Kasumi-1 (cell line): ENCODE results near the gene AGTRAP.

ENCODE experiments used
- DNase-seq, 2 experiments: peaks; one replicate each; lab custom pipeline; 2025; lab: John Stamatoyannopoulos, UW

AGTRAP gene

DNA sequence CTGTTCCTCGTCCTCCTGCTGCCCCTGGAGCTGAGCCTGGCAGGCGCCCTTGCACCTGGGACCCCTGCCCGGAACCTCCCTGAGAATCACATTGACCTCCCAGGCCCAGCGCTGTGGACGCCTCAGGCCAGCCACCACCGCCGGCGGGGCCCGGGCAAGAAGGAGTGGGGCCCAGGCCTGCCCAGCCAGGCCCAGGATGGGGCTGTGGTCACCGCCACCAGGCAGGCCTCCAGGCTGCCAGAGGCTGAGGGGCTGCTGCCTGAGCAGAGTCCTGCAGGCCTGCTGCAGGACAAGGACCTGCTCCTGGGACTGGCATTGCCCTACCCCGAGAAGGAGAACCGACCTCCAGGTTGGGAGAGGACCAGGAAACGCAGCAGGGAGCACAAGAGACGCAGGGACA, 29.6 kb upstream of the AGTRAP start:
- no peak for DNase-seq

- peak in 1 of 2 experiments; percentile 3 for DNase-seq
These were observed 28.2 kb upstream of the AGTRAP start for GRCh38 chr1:11707621-11708276.

GRCh38 chr1:11708554-11709350, 27.2 kb upstream of the AGTRAP start:
- DNase-seq, result no peak

DNA sequence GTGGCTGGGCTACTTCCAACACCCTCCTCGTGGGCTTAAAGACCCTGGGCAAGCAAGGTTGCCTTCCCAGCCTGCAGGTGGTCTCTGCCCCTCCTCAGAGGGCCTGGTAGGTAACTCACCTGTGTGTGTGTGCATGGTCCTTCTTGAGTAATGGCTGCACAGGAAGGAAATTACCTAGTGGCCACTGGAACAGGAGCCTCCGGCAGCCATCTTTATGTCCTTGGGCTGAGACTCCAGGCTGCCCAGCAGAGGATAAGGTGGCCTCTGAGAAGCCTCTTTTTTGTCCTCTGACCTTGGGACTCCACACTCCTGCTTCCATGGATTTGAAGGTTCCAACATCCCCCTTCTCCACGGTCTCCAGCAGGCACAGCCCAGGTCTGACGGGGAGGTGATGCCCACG, 24.4 kb upstream of the AGTRAP start:
- no peak for DNase-seq

- DNase-seq, result no peak
These were observed 23.7 kb upstream of the AGTRAP start for GRCh38 chr1:11712285-11712684.

DNA sequence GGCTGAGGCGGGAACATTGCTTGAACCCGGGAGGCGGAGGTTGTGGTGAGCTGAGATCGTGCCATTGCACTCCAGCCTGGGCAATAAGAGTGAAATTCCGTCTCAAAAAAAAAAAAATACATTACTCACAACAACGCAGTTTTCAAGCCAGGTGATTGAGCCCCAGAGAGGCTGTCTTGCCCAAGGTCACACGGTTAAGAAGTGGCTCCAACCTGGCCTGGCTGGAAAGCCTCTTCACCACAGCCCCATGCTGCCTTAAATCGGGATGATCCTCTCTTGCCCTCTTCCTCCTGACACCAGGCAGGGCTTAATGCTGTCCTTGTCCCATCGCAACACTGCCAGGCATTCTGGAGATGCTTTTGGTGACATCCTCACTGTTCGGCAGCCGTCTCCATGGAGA, 22.8 kb upstream of the AGTRAP start:
- no peak for DNase-seq

DNA sequence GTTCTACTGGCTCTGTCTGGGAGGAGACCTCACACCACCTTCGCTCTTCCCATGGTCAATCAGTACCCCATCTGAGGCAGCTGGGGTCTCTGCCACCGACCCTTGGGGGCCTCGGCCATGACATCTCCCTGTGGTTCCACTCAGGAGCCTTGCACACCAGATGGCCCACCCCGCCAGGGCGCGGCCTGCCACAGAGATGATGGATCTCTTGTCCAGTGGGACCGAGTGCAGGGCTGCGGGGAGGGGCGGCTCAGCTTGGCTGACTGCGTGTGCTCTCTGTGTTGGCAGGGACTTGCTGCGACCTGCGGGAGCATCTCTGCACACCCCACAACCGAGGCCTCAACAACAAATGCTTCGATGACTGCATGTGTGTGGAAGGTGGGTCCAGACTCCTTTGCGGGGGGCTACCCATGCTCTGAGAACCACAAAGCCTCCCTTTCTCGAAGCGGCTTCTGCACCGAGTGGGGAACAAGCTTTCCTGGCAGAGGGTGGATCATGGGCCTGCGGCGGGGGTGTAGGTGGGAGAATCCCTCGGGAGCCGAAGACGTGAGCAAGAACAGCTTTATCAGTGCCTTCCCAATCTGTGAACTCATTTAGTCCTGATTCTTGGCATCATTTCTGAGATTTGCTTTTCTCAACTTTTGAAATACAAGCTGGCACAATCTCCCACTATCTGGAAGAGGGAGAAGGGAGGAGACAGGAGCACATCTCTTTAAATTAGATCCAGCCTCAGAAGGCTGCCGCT, 20.9 kb upstream of the AGTRAP start:
- DNase-seq, result no peak

- peak; percentile 92 to 95 for DNase-seq
These were observed 16.5 kb upstream of the AGTRAP start for GRCh38 chr1:11719313-11720032.

- DNase-seq, result no peak
These were observed 15.9 kb upstream of the AGTRAP start for GRCh38 chr1:11720033-11720376.

GRCh38 chr1:11720525-11720924, 15.4 kb upstream of the AGTRAP start:
- no peak for DNase-seq

DNA sequence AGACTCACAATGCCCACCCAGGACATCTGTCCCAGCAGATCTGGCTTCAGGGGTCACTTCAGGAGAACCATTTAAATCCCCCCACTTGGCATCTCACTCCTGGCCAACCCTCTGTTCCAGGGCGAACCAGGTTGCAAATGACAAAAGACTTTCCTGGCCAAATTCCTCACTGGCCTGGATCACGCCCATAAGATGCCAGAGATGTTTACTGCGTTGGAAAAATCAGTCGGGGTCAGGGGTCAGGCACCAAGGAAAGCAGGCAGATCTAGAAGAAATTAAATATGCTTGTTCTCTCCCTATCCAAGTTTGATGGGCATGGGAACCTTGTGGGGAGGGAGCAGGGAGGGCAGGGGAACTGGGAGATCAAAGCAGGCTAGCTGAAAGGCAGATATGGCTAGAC, 14.6 kb upstream of the AGTRAP start:
- DNase-seq, result no peak

- DNase-seq, result no peak
These were observed 13.4 kb upstream of the AGTRAP start for GRCh38 chr1:11722538-11722937.

- DNase-seq, result peak; percentile 28 to 43
These were observed 10.3 kb upstream of the AGTRAP start for GRCh38 chr1:11725616-11726015.

- DNase-seq, result no peak
These were observed 8.8 kb upstream of the AGTRAP start for GRCh38 chr1:11727119-11727518.

- DNase-seq, result no peak
These were observed 7.7 kb upstream of the AGTRAP start for GRCh38 chr1:11728126-11728806.

DNA sequence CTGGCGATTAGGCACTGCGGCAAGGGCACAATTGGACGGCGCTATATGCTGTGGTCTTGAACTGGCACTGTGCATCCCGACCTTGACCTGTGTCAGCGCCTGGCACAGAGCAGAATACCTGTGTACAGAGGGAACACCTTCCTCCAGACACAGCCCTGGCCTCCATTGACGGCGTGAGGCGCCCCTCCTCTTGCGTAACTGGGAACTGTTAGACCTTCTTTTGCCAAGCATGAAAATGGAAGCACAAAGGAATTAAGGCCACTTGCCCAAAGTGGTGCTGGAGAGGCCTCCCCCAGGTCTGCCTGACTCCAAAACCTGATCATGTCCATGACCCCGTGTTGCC, 6.8 kb upstream of the AGTRAP start:
- DNase-seq, result no peak

GRCh38 chr1:11729498-11730428, 6.2 kb upstream of the AGTRAP start:
- peak; percentile 58 to 59 for DNase-seq

DNA sequence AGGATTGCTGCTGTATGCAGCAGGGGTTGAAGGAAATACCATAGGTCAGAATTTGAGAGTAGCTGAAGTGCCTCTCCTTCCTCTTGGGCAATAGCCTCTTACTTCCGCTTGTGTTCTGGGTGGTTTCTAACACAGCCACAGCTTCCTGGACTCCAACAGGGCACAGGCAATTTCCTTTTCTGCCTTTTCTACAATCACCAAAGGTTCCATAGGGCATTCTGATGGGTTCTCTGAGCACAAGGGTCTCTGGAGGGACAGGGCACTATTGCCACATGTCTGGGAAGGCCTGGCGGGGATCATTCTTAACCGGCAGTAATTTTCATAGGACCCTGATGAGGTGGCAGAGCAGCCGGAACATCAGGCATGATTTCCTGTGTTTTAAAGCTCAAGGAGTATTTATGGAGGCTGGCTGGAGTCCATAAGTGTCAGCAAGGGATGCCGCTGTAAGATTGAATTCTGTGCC, 5.5 kb upstream of the AGTRAP start:
- DNase-seq, result peak; percentile 97 to 98

GRCh38 chr1:11731691-11732283, 4.1 kb upstream of the AGTRAP start:
- peak; percentile 69 to 79 for DNase-seq

GRCh38 chr1:11733306-11733705, 2.6 kb upstream of the AGTRAP start:
- DNase-seq, result no peak
